GM19395 (cell line): ENCODE measurements around the gene HOXB8.

Experiments used
- ATAC-seq: cut with Tn5 transposase; IDR thresholded peaks from one replicate; pipeline ENCODE4 v1.9.1; 2021; ENCODE audit warnings: mild to moderate bottlenecking, moderate library complexity; ENCODE audit not compliant: unreplicated experiment

The HOXB8 gene

DNA sequence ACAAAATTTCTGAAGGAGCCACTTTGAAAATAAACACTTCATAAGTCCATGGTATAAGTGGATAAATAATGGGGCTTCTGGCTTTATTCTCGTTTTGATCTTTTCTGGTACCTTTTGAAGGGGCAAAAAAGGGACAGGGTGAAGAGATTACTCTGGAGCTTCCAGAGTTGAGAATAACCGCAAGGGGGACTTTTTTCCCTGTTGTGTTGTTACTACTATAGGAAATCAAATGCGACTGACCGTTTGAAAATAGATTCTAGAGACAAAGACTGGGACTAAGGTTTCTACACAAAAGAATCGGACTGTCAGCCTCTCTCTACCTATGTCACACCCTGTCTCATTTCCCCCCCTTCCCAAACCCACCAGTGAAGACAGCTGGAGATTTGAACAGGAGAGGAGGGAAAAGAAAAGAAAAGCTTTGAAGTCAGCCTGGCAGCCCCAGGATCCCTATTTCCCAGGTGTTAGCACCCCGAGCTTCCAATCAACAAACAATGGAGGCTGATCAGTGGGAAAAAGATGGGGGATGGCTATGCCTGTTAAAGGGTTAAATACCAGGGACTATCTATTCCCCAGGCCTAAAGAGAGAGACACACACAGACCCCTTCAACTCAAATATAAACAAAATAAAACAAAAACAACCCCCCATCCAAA lies 45.3 kb downstream of the HOXB8 start:
- no peak for ATAC-seq

DNA sequence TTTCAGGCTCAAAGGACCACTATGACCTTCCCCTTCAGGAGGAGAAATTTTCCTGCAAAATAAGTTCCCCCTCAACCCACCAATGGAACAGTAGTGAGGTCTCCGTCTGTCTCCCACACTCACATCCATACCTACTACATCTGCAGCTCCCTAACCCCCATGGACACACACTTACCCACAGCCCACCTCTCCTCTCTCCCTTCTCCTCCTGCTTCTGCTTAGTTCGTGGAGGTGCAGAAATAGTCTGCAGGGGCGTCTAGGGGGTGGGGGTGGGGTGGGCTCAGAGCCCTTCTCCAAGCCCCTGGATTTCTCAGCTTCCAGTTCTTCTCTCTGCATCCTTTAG lies 45.9 kb downstream of the HOXB8 start:
- no peak for ATAC-seq

DNA sequence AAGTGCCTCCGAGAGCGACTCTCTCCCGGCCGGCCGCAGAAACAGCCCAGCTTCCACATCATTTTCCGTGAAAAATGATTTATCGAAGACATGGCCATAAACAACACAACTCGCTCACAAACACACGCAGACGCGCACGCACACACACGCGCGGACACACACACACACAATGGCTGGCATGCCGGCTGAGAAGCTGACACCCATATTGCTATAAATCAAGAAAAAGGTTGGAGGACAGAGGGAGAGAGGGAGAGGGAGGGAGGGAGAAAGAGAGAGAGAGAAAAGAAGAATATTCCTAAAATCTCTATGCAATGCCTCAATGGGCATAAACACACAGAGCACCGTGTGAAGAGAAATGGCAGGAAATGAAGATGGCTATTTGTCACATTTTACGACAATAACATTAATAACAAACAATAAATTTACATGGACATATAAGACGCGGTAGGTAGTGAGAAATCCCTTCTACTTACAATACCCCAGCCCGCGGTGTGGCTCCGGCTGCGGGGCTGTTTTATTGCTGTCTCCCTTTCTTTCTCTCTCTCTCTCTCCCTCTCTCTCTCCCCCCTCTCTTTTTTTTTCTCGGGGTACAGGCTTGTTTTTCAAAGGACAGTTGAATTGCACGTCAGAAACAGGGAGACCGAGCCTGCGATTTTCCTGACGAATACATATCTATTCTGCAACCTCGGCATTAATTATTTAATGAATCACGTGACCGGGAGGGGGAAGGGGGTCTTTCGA lies 46.4 kb downstream of the HOXB8 start:
- no peak for ATAC-seq

DNA sequence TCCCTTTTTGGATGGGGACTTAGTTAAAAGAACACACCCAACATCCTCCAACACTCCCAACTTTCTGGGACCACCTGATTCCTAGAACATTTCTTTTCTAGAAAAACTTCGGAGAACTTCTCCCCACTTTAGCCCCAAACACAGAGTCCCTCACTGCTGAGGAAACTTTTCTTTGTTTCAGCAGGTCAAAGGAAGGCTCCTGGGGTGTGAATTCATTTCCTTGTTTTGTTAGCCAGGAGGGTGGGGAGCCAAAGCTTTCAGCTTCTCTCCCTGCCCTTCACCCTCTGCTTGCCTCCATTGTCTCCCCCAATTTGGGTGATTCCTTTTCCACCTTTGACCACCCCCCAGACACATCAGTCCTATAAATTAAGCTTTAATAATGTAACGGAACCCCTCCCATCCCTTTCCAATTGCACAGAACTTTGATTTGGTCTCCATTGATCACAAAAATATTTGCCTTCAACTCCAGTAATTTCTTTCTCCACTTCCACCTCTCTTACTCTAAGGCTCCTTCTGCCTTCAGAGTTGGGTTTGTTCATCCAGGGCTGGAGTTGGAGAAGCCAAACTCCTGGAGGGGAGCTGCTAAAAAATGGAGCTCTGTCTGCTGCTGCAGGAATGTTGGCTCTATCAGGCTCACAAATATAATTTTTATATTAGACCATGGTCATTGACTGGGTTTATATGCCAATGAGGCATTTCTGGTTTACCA lies 47.3 kb downstream of the HOXB8 start:
- no peak for ATAC-seq

DNA sequence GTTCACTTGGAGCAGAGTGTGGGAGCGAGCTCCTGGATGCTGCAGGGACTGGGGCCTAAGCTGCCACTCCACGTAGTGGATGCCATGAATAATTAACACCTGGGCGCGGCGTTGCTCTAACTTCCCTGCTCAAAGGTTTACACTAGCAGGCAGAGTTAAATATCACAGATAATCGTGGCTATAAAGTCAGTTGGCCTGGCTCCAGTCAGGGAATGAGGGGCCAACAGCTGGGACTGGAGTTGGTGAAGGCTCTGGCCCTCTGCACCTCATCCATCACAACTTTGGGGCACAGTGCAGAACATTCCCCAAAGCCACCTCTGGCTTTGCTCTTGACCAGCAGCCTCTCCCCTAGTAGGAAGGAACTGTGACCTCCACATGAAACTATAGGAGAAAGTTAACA lies 47.9 kb downstream of the HOXB8 start:
- no peak for ATAC-seq

DNA sequence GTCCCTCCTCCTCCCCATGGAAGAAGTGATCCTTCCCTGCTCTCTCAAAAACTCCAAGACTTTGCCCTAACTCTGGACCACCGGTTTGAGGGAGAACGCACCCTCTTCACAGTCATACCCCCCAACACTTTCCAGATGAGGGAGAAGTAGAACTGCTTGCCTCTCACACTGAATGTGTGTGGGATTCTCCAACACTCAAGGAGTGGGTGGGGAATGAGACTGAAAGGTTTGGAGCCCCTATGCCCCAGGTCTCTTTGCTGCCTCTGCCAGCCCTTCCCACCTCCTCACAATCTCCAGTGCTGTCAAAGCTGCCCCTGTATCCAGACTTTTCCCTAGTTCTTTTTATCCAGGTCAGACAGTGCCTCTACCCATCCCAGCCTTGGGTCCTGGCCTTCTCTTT lies 48.4 kb downstream of the HOXB8 start:
- ATAC-seq: no peak

DNA sequence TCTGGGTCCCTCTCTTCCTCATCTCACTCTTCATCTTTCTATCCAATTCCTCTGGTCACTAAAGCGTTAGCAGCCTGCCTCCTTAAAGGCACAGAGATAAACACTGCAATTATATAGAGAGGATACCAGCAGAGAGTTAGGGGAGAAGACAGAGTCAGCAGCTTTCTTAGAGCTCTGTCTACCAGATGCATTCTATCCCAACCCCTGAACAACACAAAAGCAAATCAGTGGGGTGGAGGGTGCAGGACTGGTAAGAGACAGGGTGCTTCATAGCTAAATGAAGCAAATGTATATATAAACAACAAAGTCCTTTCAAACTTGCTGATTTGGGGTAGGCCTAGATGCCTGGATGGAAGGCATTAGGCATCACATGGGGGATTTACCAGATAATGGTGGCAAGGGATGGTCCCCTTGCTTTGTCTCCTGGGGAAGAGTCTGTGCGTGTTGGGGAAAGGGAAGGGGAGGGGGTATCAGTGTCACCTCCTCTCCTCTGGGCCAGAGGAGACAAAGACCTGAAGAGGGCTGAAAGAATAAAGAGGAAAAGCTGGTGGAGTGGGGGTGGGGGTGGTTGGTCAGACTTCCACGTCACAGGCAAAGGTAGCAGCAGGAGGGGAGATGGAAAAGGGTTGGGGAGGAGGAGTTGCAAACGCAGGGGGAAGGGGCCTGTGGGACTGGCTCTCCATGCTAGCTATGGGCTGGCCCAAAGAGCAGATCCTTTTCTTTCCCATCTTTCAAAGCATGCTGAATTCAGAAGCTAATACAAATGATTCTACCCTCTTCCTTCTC lies 49.0 kb downstream of the HOXB8 start:
- ATAC-seq: no peak

DNA sequence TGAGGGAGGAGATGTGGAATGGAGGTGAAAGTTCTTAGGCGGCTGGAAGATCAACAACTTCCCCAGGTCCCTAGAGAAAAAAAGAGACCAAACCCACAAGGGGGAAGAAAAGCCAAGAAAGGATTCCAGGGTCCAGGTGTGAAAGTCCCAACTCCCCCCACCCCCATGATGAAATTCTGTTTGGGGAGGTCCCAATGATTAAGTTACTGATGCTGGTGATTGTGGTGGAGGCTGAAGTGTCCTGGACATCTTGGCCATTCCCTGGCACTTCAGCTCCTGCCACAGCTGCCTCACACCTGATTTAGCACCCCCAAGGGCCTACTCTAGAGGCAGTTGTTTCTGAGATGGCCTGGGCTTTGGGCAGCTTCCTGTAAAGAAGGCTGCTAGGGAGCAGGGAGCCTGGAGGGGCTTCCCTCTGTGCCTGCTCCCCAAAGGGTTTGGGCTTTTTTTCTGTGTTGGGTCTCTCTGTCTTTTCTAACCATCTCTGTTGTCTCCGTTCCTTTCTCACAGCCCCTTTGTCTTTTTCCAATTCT lies 50.0 kb downstream of the HOXB8 start:
- ATAC-seq: no peak

DNA sequence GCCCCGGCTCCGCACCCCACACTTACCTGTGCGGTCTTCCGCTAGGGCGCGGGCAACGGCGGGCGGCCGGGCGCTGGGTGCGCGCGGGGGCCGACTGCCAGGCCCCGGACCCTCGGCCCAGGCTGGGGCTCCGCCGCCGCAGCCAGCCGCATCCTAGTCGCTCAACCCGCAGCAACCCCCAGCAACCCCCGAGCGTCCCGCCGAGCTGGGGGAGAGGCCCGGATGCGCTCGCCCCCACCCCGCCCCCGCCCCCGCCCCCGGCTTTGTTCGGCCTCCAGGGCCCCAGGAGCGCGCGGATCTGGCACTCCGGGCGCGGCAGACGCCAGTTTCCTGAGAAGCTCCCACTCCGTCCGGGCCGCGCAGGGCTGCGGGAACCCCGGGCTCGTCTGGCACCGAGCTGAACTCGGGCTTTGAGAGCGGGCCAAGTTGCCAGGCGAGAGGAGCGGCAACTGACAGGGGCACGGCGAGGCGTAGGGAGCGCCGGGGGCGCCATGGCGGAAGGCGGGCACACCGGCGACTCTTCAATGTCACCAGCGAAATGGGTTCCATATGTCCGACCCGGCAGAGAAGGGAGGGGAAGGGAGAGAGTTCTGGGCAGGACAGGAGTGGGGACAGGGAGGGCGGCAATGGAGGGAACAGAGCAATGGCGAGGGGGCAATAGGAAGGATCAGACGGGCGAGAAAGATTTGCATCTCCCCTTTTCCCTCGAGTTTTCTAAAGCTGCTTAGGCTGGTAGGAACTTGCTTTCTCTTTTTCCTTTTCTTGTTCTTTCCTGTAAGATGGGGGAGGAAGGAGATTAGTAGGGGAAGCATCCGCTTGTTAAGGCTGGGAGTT lies 50.7 kb downstream of the HOXB8 start:
- no peak for ATAC-seq

DNA sequence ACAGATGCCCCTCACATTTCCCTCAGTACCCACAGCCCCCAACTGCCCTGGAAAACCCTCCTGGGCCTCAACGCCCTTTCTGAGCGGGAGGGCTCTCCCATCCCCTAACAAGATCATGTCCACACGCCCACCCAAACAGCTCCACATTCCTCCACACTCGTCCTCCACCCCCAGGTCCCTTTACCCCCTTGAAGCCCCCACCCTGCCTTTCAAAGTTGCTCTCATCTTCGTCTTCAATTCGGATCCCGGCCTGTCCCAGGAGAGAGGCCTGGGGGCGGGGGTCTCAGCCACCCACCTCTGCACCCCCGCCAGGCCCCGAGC lies 51.3 kb downstream of the HOXB8 start:
- no peak for ATAC-seq

DNA sequence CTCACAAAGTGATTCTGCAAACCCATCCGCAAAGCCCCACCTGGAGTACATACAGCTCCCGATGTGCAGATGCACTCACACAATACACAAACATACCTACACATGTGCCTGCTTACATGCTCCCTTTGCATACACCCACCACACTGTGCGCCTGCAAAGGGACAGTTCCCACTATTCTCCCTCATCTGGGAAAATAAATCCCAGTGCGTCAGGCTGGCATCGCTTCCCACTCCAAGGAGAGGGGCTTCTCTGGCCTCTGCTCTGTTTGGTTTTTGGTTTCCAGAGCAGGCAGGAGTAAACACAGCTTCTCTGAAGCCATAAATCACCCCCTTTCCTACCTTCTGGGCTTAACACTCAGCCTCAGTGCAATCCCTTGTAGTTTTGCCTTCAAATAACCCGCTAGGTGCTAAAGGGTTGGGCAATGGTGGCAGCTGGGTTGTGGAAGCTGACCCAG lies 51.7 kb downstream of the HOXB8 start:
- ATAC-seq: no peak

DNA sequence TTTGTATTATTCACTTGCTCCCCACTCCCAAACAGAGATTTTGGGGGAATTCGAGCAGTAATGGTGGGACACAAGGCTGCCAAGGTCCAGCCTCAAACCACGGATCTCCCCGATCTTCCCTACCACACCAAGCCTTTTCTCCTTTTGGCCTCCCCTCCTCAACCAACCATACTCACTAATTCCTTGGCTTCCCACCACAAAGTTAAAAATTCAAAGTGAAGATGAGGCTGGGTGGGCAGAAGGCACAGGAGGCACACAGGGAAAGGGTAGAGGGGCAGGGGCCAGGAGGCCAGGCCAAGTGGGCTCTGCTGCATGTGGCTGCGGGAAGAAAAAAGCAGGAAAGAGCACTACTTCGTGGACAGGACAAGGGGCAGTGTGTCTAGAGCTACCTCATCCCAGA lies 52.2 kb downstream of the HOXB8 start:
- no peak for ATAC-seq
